Stimulated activated CD8-positive, alpha-beta memory T cell treated with anti-CD3 and anti-CD28 coated beads, Interleukin-2, amount 100 ng/mL, for 1 hour (primary cell): Measurements from ENCODE around the gene DLGAP4.
"Not testable (repeated sequence)": the region's sequence is repeated elsewhere in the genome, so short reads cannot be mapped to it uniquely, and the experiment has no call there.

Experiments
- DNase-seq, 2 donors: peaks; one replicate each; pipeline ENCODE4 v3.0.0-alpha.2; 2020; ENCODE audit warnings: low read depth in 2 of 2

DLGAP4 gene

GRCh38 chr20:36541227-36541767, 235.2 kb downstream of the DLGAP4 start, which contains the start of gene MYL9:
TSS of gene MYL9 (plus strand) at chr20:36541519. CDS start at chr20:36544885, 3,366 bp downstream.
- DNase-seq: no peak

GRCh38 chr20:36541768-36542488, 235.8 kb downstream of the DLGAP4 start:
- DNase-seq: no peak

- DNase-seq: no peak
These were observed 236.5 kb downstream of the DLGAP4 start for GRCh38 chr20:36542516-36543183.

GRCh38 chr20:36543184-36544133, 237.3 kb downstream of the DLGAP4 start:
- DNase-seq: no peak

GRCh38 chr20:36544134-36545018, 238.2 kb downstream of the DLGAP4 start:
- DNase-seq: no peak

- DNase-seq: no peak
These were observed 240.1 kb downstream of the DLGAP4 start for GRCh38 chr20:36546111-36546736.

- DNase-seq: no peak
These were observed 241.3 kb downstream of the DLGAP4 start for GRCh38 chr20:36547186-36548005.

GRCh38 chr20:36548006-36548315, 241.8 kb downstream of the DLGAP4 start:
- no peak for DNase-seq

- DNase-seq: no peak
These were observed 242.8 kb downstream of the DLGAP4 start for GRCh38 chr20:36548704-36549627.

GRCh38 chr20:36549628-36549941, 243.4 kb downstream of the DLGAP4 start:
- no peak for DNase-seq

GRCh38 chr20:36549942-36550789, 244.0 kb downstream of the DLGAP4 start:
- DNase-seq: no peak

GRCh38 chr20:36550790-36551299, 244.7 kb downstream of the DLGAP4 start:
- DNase-seq: no peak

GRCh38 chr20:36555248-36555647, 249.1 kb downstream of the DLGAP4 start:
- no peak for DNase-seq

- no peak for DNase-seq
These were observed 256.6 kb downstream of the DLGAP4 start for GRCh38 chr20:36562724-36563123.

GRCh38 chr20:36563374-36563773, 257.2 kb downstream of the DLGAP4 start:
- no peak for DNase-seq

GRCh38 chr20:36564078-36564725, 258.1 kb downstream of the DLGAP4 start:
- DNase-seq: not testable (repeated sequence)

- DNase-seq: not testable (repeated sequence)
These were observed 258.6 kb downstream of the DLGAP4 start for GRCh38 chr20:36564726-36565121.
